GM04504 (cell line): ENCODE results near the gene SMARCA4.
"Not testable (repeated sequence)": the region's sequence is repeated elsewhere in the genome, so short reads cannot be mapped to it uniquely, and the experiment has no call there.

Experiments
- DNase-seq: peaks from one replicate; pipeline ENCODE4 v3.0.0-alpha.2; 2012; ENCODE audit warnings: low read depth

SMARCA4 gene

GRCh38 chr19:11101057-11101456 is 140.2 kb downstream of the SMARCA4 start:
- no peak for DNase-seq

DNA sequence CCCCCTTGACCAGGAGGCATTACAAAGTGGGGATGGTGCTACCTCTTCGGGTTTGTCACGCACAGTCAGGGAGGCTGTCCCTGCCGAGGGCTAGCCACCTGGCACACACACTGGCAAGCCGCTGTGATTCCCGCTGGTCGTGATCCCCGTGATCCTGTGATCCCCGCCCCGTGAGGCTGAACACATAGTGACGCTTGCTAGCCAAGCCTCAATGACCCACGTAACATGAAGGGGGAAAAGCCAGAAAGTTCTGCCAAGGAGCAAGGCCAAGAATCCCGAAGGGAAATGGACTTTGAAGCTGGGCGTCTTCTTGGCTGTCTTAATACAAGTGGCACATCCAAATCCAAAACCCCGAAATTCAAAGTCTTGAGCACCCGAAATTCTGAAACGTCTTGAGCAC is 142.1 kb downstream of the SMARCA4 start:
- DNase-seq = no peak

- DNase-seq = not testable (repeated sequence)
These were observed 142.8 kb downstream of the SMARCA4 start for GRCh38 chr19:11103667-11104066.

DNA sequence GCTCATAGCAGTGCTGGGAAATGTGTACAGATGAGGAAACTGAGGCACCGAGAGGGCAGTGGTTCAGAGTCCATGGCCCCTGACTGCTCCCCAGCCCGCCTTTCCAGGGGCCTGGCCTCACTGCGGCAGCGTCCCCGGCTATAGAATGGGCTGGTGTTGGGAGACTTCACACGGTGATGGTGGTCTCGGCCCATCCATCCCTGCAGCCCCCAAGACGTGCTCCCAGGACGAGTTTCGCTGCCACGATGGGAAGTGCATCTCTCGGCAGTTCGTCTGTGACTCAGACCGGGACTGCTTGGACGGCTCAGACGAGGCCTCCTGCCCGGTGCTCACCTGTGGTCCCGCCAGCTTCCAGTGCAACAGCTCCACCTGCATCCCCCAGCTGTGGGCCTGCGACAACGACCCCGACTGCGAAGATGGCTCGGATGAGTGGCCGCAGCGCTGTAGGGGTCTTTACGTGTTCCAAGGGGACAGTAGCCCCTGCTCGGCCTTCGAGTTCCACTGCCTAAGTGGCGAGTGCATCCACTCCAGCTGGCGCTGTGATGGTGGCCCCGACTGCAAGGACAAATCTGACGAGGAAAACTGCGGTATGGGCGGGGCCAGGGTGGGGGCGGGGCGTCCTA is 144.3 kb downstream of the SMARCA4 start:
- no peak for DNase-seq

- DNase-seq = no peak
These were observed 145.6 kb downstream of the SMARCA4 start for GRCh38 chr19:11106477-11106876.

GRCh38 chr19:11108746-11109145 is 147.9 kb downstream of the SMARCA4 start:
- no peak for DNase-seq

DNA sequence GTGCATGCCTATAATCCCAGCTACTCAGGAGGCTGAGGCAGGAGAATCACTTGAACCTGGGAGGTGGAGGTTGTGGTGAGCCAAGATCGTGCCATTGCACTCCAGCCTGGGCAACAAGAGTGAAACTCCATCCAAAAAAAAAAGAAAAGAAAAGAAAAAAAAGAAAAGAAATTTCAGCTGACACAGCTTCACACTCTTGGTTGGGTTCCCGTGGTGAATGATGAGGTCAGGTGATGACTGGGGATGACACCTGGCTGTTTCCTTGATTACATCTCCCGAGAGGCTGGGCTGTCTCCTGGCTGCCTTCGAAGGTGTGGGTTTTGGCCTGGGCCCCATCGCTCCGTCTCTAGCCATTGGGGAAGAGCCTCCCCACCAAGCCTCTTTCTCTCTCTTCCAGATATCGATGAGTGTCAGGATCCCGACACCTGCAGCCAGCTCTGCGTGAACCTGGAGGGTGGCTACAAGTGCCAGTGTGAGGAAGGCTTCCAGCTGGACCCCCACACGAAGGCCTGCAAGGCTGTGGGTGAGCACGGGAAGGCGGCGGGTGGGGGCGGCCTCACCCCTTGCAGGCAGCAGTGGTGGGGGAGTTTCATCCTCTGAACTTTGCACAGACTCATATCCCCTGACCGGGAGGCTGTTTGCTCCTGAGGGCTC is 150.4 kb downstream of the SMARCA4 start:
- no peak for DNase-seq

DNA sequence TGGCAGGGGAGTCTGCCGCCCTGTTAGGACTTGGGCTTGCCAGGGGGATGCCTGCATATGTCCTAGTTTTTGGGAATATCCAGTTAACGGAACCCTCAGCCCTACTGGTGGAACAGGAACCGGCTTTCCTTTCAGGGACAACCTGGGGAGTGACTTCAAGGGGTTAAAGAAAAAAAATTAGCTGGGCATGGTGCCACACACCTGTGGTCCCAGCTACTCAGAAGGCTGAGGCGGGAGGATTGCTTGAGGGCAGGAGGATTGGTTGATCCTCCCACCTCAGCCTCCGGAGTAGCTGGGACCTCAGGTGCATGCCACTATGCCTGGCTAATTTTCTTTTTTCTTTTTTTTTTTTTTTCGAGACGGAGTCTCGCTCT is 150.9 kb downstream of the SMARCA4 start:
- DNase-seq = no peak
